GM12874 (cell line): Measurements from ENCODE around the gene TTN.

Source experiments
- TF ChIP-seq, protein P1 (sequence below): IDR thresholded peaks from 2 replicates; pipeline ENCODE4 v1.5.1; 2011; ENCODE audit warnings: low read depth, mild to moderate bottlenecking, control low read depth, low read length, moderate library complexity; ENCODE audit not compliant: insufficient read depth

The TTN gene

GRCh38 chr2:178512484-178512883, 294.7 kb downstream of the TTN start:
- TF ChIP-seq, protein P1, sequence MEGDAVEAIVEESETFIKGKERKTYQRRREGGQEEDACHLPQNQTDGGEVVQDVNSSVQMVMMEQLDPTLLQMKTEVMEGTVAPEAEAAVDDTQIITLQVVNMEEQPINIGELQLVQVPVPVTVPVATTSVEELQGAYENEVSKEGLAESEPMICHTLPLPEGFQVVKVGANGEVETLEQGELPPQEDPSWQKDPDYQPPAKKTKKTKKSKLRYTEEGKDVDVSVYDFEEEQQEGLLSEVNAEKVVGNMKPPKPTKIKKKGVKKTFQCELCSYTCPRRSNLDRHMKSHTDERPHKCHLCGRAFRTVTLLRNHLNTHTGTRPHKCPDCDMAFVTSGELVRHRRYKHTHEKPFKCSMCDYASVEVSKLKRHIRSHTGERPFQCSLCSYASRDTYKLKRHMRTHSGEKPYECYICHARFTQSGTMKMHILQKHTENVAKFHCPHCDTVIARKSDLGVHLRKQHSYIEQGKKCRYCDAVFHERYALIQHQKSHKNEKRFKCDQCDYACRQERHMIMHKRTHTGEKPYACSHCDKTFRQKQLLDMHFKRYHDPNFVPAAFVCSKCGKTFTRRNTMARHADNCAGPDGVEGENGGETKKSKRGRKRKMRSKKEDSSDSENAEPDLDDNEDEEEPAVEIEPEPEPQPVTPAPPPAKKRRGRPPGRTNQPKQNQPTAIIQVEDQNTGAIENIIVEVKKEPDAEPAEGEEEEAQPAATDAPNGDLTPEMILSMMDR: no peak

DNA sequence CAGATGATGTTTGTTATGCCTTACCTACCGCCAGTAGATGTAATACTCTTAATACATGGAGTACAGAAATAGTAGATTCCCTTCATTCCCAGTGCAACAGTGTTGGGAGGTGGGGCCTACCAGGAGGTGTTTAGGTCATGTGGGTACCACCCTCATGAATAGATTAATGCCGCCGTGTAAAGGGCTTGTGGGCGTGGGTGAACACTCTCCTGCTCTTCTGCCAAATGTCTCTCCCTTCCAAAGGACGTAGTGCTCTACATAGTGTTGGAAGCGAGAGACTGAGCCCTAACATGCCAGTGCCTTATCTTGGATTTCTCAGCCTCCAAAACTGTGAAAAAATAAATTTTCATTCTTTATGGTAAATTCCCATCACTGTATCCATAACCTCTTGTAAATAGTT, 296.8 kb downstream of the TTN start:
- TF ChIP-seq, protein P1: no peak

DNA sequence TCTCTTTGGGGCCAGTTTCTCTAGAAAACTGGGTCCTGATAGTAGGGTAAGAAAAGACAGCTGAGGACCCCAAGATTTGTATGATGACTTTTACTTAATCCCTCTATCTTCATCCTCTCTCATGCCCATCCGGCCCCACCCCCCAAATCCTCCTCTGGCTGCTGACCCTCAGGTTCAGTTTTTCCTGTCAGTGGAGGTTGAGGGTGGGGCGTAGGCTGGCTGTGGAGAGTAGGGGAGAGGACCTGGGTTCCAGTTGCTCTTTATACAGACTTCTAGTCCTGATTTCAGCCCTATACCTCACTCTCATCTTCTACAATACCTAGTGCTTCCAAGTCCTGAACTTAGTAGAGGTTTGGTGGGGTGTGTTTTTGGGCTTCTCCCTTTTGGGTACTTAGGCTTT, 298.6 kb downstream of the TTN start:
- TF ChIP-seq, protein P1: no peak

DNA sequence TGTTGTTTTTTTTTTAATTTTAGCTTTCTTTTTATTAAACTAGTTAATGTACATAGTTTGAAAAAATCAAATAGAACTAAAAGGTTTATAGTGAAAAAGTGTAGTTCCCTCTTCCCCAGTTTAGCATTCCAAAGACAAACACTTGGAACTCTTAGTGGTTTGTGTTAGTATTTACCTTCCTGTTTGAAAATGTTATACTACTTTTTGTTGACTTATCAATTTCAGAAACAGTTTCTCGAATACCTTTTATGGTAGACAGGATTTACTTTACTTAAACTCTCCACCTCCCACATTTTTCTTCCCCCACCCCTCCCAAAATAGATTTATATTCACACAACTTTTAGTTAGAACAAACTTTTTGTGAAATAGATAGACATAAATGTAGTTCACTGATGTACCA, 300.3 kb downstream of the TTN start:
- TF ChIP-seq, protein P1: no peak

- TF ChIP-seq, protein P1: no peak
Measured at GRCh38 chr2:178506524-178506923, 300.7 kb downstream of the TTN start.

DNA sequence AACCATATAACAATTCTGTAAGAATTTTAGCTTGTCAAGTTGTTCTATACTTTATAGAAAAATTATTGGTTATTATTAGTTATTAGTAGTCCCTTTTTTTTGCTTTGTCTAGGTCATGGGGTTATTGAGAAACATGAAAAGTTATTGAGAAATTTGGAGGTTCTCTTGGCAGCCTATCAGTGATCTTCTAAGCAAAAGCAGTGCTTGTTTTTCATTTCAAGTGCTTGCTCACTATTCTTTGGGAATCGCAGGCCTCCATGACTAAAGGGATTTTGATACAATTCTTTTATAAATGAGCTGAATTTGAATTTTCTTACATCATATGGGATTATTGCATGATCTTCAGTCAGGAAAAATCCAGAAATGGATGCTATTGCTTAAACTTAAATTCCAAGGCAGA, 301.1 kb downstream of the TTN start:
- TF ChIP-seq, protein P1: no peak

DNA sequence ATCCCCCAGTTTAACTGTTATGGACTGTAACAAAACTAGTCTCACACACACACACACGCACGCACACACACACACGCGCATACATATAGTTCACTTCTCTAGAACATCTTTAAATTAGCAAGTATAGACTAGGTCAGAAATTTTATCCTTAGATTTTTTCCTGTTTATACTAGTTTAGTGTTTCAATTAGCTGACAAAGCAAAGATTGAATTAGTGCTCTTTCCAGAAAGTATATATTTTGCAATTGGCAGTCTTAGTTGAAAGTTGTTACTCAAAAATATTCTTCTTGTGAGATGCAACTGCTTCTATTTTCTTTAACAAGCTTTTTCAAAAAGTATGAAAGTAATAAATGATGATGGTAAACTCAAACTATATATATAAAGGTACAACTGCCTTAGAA, 304.5 kb downstream of the TTN start:
- TF ChIP-seq, protein P1: no peak

GRCh38 chr2:178499640-178500039, 307.6 kb downstream of the TTN start:
- TF ChIP-seq, protein P1: no peak
